ENCODE measurements around the gene PNO1.
"Not testable (repeated sequence)": the region's sequence is repeated elsewhere in the genome, so short reads cannot be mapped to it uniquely, and the experiment has no call there.

Gene PNO1

DNA sequence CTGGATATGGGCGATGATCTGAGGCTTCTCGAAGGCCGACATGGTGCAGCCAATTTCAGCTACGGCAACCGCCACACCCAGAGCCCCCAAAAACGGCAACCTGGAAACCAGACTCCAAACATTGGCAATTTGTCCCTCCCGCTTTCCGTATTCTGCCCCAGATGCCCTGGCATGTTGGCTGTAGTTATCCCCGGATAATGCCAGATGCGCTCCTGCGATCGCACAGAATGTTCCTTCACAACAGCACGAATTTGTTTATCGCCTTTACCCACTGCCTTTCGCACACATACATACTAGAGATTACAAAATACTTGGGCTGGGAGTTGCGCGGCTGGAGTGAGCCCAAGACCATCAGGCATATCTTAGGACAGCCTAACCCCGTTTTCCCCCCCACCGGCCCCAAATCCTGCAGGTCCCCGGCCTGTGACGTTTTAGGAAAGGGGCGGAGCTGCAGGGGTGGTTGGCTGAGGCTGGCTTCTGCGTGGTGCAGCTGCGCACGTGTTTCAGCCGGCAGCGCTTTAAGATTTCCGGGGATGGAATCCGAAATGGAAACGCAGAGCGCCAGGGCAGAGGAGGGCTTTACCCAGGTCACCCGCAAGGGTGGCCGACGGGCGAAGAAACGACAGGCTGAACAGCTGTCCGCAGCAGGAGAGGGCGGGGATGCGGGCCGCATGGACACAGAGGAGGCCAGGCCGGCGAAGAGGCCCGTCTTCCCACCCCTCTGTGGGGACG is at the start of gene PNO1:
PNO1 (plus strand) TSS at position 487 of the 732 bp plus-strand sequence; CDS start at position 534, 47 bp downstream.
- peak; percentile 95 for DNase-seq

DNA sequence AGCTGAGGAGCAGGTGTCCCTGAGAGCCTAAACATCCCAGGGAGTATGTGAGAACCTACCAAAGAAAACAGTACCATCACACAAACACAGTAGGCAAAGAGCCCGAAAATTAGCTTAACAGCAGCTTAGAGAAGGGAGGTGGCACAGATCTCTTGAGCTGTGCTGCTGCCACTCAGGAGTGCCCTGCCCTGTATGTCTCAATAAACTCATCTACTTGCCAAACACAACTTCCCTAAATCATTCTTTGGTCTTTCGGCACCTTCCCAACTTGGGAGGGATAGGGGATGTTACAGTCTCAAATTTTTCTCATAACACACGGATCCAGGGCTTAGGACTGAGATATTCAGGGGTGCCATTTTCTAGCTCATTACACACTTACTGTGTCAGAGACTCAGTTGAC is 49.6 kb upstream of the PNO1 start:
- DNase-seq: no peak

DNA sequence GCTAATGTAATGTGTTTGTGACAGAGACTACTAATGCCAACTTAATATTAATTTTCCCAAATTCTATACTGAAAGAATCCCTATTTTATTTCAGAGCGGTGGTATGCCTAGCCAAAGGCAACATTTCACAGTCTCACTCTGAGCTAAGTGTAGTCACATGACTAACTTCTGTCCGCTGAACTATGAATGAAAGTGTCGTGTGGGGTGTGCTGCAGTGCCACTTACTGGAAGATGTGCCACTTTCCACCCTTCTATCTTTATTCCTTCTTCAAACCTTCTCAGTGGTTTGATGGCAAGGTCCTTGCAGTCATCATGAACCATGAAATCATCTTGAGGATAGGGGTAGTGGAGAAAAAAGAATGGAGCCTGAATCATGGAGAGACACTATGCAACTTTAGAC is 47.6 kb upstream of the PNO1 start:
- no peak for DNase-seq

DNA sequence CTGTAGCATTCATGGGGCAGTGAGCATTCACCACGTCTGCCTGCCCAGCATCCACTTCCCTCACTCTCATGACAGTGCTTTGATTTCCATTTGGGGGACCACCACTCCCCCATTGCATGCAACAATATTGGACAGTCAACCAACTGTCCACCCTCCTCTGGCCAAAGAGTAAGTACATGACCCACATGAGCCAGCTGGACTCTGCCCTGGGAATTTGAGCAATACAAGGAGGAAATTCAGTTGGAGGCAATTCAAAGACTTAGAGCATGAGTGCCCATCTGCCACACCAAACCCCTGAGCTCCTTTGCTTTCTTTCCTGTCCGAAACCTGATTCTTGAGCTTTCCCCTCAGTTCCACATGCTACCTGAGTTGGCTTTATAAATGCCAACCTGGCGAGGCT is 41.7 kb upstream of the PNO1 start:
- DNase-seq: no peak

DNA sequence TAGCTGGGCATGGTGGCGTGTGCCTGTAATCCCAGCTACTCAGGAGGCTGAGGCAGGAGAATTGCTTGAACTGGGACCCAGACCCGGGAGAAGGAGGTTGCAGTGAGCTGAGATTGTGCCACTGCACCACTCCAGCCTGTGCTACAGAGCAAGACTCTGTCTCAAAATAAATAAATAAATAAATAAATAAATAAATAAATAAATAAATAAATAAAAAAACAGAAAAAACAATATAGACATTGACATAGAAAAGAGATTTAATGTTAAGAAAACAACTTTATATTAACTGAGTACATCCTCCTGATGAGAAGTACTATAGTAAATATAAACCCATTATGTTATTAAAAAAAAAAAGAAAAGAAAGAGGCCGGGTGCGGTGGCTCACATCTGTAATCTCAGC is 39.8 kb upstream of the PNO1 start:
- DNase-seq: not testable (repeated sequence)

- no peak for DNase-seq
Measured at GRCh38 chr2:68118816-68119215, 38.9 kb upstream of the PNO1 start.

- DNase-seq: no peak
Measured at GRCh38 chr2:68119504-68119903, 38.2 kb upstream of the PNO1 start.

DNA sequence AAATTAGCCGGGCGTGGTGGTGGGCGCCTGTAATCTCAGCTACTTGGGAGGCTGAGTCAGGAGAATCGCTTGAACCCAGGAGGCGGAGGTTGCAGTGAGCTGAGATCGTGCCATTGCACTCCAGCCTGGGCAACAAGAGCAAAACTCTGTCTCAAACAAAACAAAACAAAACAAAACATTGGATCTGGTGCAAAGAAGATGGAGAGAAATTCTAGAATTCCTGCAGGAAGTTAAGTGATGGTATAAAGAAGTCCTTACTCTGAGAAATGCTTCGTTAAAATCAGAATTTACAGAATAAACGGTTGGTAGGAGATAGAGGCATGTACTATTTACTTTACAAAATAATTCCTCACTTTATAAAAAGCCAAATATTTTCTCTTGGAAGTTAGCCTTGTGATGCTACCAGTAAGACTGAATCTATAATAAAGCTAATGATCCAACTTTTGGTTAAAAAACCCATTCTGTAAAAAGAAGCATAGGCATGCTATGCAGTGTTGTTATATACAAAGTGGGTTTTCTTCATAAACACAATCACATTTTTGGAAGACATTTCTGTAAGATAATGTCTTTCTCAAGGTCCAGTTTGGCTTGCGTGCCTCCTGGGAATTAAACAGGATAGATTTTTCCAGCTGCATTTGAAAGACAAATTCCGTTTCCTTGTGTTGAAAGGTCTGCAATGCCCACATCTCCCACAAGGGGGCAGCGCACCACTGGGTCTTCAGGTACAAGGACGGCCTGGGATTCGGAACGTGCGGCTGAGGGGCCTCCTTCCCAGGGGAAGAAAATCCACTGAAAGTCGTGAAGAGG is 35.6 kb upstream of the PNO1 start:
- DNase-seq: peak; percentile 63

DNA sequence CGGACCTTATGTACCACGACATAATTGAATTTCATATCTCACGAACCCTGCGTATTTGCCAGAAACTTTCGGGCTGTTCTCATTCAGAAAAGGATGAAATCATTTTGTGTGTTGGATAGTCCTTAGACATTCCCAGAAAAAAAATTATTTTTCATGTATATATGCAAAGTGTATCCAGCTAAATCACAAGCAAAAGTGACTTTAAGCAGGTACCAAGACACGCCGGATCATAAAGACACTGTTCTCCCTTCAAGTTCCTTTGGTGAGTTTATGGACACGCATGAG is 35.1 kb upstream of the PNO1 start:
- DNase-seq: no peak

DNA sequence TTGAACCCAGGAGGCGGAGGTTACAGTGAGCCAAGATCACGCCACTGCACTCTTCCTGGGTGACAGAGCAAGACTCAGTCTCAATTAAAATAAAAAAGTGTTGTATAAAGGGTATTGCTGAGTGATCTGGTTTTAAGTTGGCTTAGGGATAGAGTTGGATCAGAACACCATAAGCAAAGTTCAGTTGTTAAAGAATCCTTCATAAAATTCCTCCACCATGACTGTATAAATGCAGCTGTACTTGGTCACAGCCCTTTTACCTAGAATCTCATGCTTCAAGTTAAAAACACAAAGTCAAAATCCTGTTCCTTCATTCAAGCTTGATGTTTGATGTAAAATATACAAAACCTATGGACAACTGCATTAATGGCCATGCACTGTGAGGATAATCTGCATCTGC is 33.4 kb upstream of the PNO1 start:
- no peak for DNase-seq

DNA sequence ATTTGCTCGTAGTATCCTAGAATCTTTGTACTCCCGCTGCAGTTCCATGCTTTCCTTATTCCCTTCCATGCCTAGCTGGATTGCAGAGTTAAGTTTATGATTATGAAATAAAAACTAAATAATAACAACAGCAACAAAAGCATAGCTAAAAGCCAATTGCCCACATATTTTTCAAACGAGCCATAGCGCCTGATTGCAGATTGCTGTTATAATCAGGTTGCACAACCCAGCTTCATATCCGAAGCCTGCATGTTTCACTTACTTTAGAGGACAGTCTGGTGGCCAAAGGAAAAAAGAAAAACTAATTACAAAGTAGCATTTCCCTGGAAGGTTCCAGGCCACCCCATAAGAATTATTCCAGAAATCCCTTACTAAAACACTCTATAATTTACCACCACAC is 31.9 kb upstream of the PNO1 start:
- DNase-seq: no peak

GRCh38 chr2:68126561-68126960 is 31.1 kb upstream of the PNO1 start:
- no peak for DNase-seq

DNA sequence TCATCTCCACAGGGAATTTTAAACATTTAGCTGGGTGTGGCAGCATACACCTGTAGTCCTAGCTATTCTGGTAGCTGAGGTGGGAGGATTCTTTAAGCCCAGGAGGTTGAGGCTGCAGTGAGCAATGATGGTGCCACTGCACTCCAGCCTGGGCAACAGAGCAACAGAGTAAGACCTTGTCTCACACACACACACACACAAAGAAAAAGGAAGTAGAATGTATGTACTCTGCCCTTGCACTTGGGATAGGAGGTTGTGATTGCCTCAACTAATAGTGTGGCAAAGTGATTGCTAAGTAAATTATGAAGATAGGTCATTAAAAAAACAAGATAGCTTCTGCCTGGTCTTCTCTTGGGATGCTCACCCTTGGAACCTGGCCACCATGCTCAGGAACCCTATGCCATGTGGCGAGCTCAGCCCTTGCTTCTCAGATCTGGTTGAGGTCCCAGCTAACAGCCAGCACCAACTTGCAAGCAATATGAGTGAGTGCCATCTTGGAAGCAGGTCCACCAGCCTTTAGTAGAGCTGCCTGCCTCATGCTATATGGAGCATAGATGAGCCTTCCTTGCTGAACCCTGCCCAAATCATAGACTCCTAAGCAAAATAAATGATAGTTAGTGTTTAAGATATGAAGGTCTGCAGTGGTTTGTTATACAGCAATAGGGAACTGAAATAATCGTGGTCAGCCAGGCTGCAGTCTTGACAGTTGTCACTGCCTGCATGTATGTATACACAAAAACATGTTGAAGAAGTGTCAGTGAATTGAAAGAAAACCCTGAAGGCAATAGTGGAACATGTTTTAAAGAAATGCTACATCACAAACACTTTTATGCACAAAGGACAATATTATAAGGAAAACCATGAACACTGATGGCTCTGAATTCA is 30.1 kb upstream of the PNO1 start:
- DNase-seq: no peak

DNA sequence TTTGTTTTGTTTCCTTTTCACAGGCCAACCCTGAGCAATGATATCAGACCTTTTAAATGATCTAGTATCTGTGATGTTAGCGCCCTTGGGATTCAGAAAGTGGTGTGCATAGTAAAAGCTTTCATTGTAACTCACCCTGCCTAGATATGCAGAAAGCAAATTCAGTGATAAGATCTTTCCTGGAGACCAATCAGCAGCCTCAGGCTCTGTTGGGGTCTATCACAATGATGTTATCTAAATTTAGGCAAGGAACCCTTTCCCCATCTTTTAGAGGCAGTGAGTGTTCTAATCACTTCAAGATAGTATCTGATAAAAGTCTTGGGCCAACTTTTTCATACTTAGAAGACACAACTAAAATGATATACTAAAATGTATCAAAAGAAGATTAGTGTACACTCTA is 23.6 kb upstream of the PNO1 start:
- DNase-seq: no peak

GRCh38 chr2:68134554-68134953 is 23.1 kb upstream of the PNO1 start:
- DNase-seq: no peak

- no peak for DNase-seq
Measured at GRCh38 chr2:68135448-68136320, 22.0 kb upstream of the PNO1 start.

GRCh38 chr2:68141875-68142274 is 15.8 kb upstream of the PNO1 start:
- DNase-seq: no peak

DNA sequence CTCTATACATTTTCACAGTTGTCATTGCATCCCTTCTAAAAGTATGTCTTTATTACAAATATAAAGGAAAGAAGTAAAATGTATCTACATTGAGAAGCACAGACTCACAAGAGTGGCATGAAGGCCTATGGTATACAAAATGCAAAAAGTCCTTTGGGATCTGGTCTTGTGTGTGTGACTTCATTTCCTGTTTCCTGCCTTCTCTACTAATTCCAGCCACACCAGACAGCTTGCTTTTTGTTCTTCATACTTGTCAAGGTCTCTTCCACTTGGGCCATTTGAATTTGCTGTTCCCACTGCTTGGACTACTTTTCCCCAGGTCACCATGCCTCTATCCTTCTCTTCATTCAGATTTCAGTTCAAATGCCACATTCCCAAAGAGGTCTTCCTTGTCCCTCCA is 6.7 kb upstream of the PNO1 start:
- DNase-seq: no peak

DNA sequence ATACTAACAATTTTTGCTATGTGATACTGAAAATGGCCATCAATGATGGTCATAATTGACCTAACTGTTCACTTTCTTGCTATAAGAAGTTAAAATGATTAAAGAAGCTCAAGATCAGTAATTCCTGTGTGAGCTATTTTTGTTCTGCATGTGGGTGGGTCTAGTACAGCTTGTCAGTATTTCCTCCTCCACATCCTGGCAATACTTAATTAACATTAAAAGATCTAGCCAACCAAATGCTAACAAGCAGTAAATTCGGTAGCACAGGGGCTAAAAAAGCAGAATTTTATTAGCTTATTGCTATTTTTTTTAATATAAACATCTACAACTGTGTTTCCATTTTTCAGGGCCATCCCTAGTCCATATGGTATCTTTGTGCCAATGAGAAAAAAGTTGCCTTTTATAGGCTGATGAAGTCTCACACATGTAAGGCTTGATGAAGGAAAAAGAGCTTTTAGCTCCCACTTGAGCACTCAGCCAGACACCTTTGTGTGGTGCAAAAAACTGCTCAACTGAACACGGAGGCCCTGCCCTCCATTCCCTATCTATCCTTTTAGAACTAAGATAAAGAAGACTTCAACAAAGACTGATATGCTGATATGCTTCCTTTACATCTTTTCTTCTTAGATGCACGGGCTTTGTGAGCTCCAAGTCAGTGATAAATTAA is 4.9 kb upstream of the PNO1 start:
- no peak for DNase-seq

DNA sequence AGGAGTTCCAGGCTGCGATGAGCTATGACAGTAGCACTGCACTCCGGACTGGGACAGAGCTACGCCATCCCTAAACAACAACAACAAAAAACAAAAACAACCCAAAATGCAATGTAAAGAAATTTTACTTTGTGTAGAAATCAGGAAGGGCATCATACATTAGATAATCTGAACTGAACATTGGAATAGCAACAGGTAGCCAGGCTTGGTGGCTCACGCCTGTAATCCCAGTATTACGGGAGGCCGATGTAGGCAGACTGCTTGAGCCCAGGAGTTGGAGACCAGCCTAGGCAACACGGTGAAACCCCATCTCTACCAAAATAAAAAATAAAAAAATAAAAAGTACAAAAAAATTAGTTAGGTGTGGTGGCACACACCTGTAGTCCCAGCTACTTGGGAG is 2.1 kb upstream of the PNO1 start:
- DNase-seq: no peak

DNA sequence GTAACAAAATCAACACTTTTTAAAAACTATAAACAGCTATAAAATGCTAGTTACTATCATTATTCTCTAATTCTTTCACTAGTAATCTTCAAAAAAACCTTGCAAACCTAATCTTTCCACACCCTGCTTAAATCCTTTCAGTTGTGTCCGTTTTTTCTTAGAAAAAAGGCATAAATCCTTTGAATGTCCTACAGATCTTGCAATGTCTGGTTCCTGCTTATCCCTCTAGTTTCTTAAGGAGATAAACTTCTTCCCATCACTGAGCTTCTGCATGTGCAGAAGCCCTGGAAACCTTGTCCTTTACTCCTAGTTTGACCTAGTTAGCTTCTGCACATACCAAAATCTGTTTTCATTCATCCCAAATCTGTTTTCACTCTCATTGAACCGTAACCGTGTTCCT is 1.3 kb upstream of the PNO1 start:
- no peak for DNase-seq

DNA sequence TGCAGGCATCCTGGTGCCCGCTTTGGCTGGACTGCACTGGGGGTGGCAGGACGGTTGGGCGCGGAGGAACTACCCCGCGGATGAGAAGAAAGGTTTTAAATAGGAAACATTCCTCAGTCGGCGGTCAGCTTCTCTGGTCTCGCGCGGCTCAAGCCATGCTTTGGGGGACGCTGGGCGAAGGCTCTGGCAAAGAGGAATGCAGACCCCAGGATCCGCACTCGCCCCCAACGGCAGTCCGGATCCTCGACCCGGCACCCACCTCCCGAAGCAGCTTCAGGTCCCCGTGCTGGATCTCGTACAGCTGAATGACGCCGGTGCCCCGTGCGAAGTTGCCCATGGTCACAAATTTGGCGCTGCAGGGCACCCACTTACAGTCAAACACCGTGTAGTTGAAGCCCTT is 686 bp upstream of the PNO1 start:
- DNase-seq: no peak
